Choroid plexus epithelial cell (primary cell): Measurements from ENCODE around the gene BPIFB2.

Experiments
- DNase-seq: peaks from one replicate; pipeline ENCODE4 v3.0.0-alpha.2; 2010; ENCODE audit warnings: low read depth
- H3K4me3 ChIP-seq: 2 replicates; pipeline ENCODE4 v1.5.1; 2011; ENCODE audit warnings: low read depth, mild to moderate bottlenecking, control low read depth, low read length, moderate library complexity
- CTCF ChIP-seq: conservative IDR thresholded peaks from 2 replicates; pipeline ENCODE4 v1.5.1; 2011; ENCODE audit warnings: low read depth, mild to moderate bottlenecking, control low read depth, inconsistent platforms, low read length, moderate library complexity

The BPIFB2 gene

GRCh38 chr20:33026072-33026778, 18.7 kb downstream of the BPIFB2 start:
- no peak overlapping the region for H3K4me3 ChIP-seq
- DNase-seq = no peak
- no peak for TF ChIP-seq CTCF

- H3K4me3 ChIP-seq = no peak overlapping the region
- no peak for TF ChIP-seq CTCF
- DNase-seq = no peak
These were observed 19.6 kb downstream of the BPIFB2 start for GRCh38 chr20:33026779-33027759.

GRCh38 chr20:33027769-33028751, 20.6 kb downstream of the BPIFB2 start:
- no peak for TF ChIP-seq CTCF
- no peak overlapping the region for H3K4me3 ChIP-seq
- no peak for DNase-seq

- TF ChIP-seq CTCF = no peak
- no peak for DNase-seq
- no peak overlapping the region for H3K4me3 ChIP-seq
These were observed 21.4 kb downstream of the BPIFB2 start for GRCh38 chr20:33028875-33029274.

- TF ChIP-seq CTCF = no peak
- no peak for DNase-seq
- H3K4me3 ChIP-seq = no peak overlapping the region
These were observed 22.6 kb downstream of the BPIFB2 start for GRCh38 chr20:33030076-33030475.

- TF ChIP-seq CTCF = no peak
- no peak for DNase-seq
- no peak overlapping the region for H3K4me3 ChIP-seq
These were observed 23.1 kb downstream of the BPIFB2 start for GRCh38 chr20:33030569-33030968.
